K562 (cell line): ENCODE results near the gene CPEB1. TPM values are rescaled to one million over a fixed set of nuclear protein-coding genes. Genes with fewer than 3 reads are reported as not detected.

ENCODE experiments used
- BRF1 ChIP-seq: IDR thresholded peaks from 3 replicates; pipeline ENCODE4 v1.6.1; 2011; ENCODE audit warnings: borderline replicate concordance, mild to moderate bottlenecking; ENCODE audit not compliant: insufficient read length; ENCODE audit errors: extremely low read depth
- CBFB ChIP-seq: sonication (generic); formaldehyde crosslinking; IDR thresholded peaks from 2 replicates; pipeline ENCODE4 v1.4.0; 2020; ENCODE audit warnings: mild to moderate bottlenecking, missing genetic modification reagents
- EWSR1 ChIP-seq: fragments of 450-650 bp; IDR thresholded peaks from 2 replicates; pipeline ENCODE4 v1.6.1; 2018; ENCODE audit warnings: borderline replicate concordance, mild to moderate bottlenecking, low read depth, moderate library complexity; ENCODE audit not compliant: partially characterized antibody
- MEF2D ChIP-seq: conservative IDR thresholded peaks from 2 replicates; pipeline ENCODE4 v1.6.1; 2016; ENCODE audit warnings: low read depth, missing genetic modification characterization, missing compliant biosample characterization
- MYBL2 ChIP-seq, 2 experiments: fragments of 450-650 bp in 1 of 2; sonication (generic) in 1 of 2; formaldehyde crosslinking in 1 of 2; IDR thresholded peaks; 2 replicates each; pipeline versions ENCODE4 v1.6.1 to v1.8.1; 2017 to 2022; ENCODE audit warnings: borderline replicate concordance in 1 of 2, inconsistent platforms in 1 of 2, low read depth in 1 of 2, mild to moderate bottlenecking in 1 of 2, missing genetic modification reagents in 1 of 2, moderate library complexity in 1 of 2
- NBN ChIP-seq: fragments of 450-650 bp; IDR thresholded peaks from 2 replicates; pipeline ENCODE4 v1.6.1; 2016; ENCODE audit warnings: low read depth, mild to moderate bottlenecking
- NFATC3 ChIP-seq: fragments of 450-650 bp; IDR thresholded peaks from 2 replicates; pipeline ENCODE4 v1.6.1; 2017; ENCODE audit warnings: mild to moderate bottlenecking
- NRF1 ChIP-seq, 2 experiments: fragments of 450-650 bp; IDR thresholded peaks in 1 of 2; conservative IDR thresholded peaks in 1 of 2; 2 replicates each; pipeline ENCODE4 v1.6.1; 2014; ENCODE audit warnings: mild to moderate bottlenecking in 2 of 2
- PHF20 ChIP-seq: fragments of 450-650 bp; IDR thresholded peaks from 2 replicates; pipeline ENCODE4 v1.6.1; 2018; ENCODE audit not compliant: partially characterized antibody
- PPARD ChIP-seq: fragments of 250-450 bp; sonication (Bioruptor Pico); IDR thresholded peaks from 2 replicates; pipeline ENCODE4 v1.8.0; 2022; ENCODE audit warnings: inconsistent platforms, mild to moderate bottlenecking, moderate library complexity
- RB1 ChIP-seq: fragments of 450-650 bp; IDR thresholded peaks from 2 replicates; pipeline ENCODE4 v1.6.1; 2017; ENCODE audit warnings: low read depth, mild to moderate bottlenecking
- SP1 ChIP-seq: sonication (generic); formaldehyde crosslinking; IDR thresholded peaks from 2 replicates; pipeline ENCODE4 v1.8.1; 2022; ENCODE audit warnings: mild to moderate bottlenecking, missing genetic modification reagents
- SRSF9 ChIP-seq: fragments of 200-400 bp; formaldehyde crosslinking; IDR thresholded peaks from 2 replicates; pipeline ENCODE4 v1.6.1; 2017; ENCODE audit warnings: low read depth, low read length, borderline replicate concordance
- TCF3 ChIP-seq: sonication (generic); formaldehyde crosslinking; IDR thresholded peaks from 2 replicates; pipeline ENCODE4 v1.4.0; 2020; ENCODE audit warnings: mild to moderate bottlenecking, missing genetic modification reagents
- TEAD2 ChIP-seq: fragments of 450-650 bp; IDR thresholded peaks from 2 replicates; pipeline ENCODE4 v1.6.1; 2016; ENCODE audit warnings: missing genetic modification characterization, control low read depth, missing compliant biosample characterization
- YY1 ChIP-seq, 3 experiments: IDR thresholded peaks; 2 replicates each; pipeline ENCODE4 v1.6.1; 2011; ENCODE audit warnings: low read length in 2 of 3, mild to moderate bottlenecking in 2 of 3, moderate library complexity in 2 of 3, borderline replicate concordance in 1 of 3, control low read depth in 1 of 3, low read depth in 1 of 3; ENCODE audit not compliant: insufficient read depth in 3 of 3, insufficient replicate concordance in 2 of 3, control insufficient read depth in 1 of 3, insufficient read length in 1 of 3; ENCODE audit errors: extremely low read depth in 1 of 3
- ZC3H8 ChIP-seq: fragments of 450-650 bp; IDR thresholded peaks from 2 replicates; pipeline ENCODE4 v1.6.1; 2017
- ZNF143 ChIP-seq: sonication (generic); formaldehyde crosslinking; IDR thresholded peaks from 2 replicates; pipeline ENCODE4 v1.9.0; 2022; ENCODE audit warnings: mild to moderate bottlenecking, missing genetic modification reagents
- ZNF696 ChIP-seq: fragments of 250-450 bp; sonication (Bioruptor Pico); conservative IDR thresholded peaks from 2 replicates; pipeline ENCODE4 v1.4.0; 2020; ENCODE audit warnings: mild to moderate bottlenecking, moderate library complexity
- ZNF780A ChIP-seq: fragments of 250-450 bp; sonication (Bioruptor Pico); IDR thresholded peaks from 2 replicates; pipeline ENCODE4 v1.5.0; 2021; ENCODE audit warnings: mild to moderate bottlenecking
- polyA plus RNA-seq, 8 experiments: library from polyadenylated mRNA; depleted of rRNA in 4 of 8; stranded (reverse) in 5 of 8; unstranded in 3 of 8; fragments of >200 nt; fragmentation: Nextera tagmentation in 2 of 8; fragmentation: Illumina TruSeq in 1 of 8; extraction: Ambion mirVana in 2 of 8; extraction: Trizol in 1 of 8; gene quantifications; 2 replicates each; pipeline versions ENCODE4 v1.2.1 to v1.2.3, GENCODE V29; 2011 to 2014; ENCODE audit warnings: inconsistent platforms in 1 of 8, missing spikeins in 1 of 8
- total RNA-seq, 7 experiments: library from RNA; depleted of rRNA in 6 of 7; stranded (reverse); fragments of >200 nt in 6 of 7; fragmentation: Illumina TruSeq in 2 of 7; extraction: Trizol in 2 of 7; gene quantifications; 2 replicates each; pipeline versions ENCODE4 v1.2.1 to v1.2.3, GENCODE V29; 2011 to 2021; ENCODE audit warnings: low replicate concordance in 1 of 7
- TF ChIP-seq, protein P1 (sequence below): sonication (generic); formaldehyde crosslinking; IDR thresholded peaks from 2 replicates; pipeline ENCODE4 v1.8.1; 2022; ENCODE audit warnings: missing genetic modification reagents
- TF ChIP-seq, protein P2 (sequence below): fragments of 450-650 bp; conservative IDR thresholded peaks from 2 replicates; pipeline ENCODE4 v1.6.1; 2016; ENCODE audit warnings: missing genetic modification characterization, low read depth, mild to moderate bottlenecking, control low read depth, missing compliant biosample characterization
- TF ChIP-seq, protein P3 (sequence below): fragments of 250-450 bp; sonication (Bioruptor Pico); IDR thresholded peaks from 2 replicates; pipeline ENCODE4 v1.4.0; 2020
- TF ChIP-seq, protein P4 (sequence below): IDR thresholded peaks from 2 replicates; pipeline ENCODE4 v1.6.1; 2014; ENCODE audit warnings: antibody characterized with exemption

Gene CPEB1
- total and polyA plus RNA-seq, 9 of the 15 experiments (the other 6 are each of a cell fraction or from before 2014, with no cell fraction given), result 2.2 to 13.4 (median 9.7) TPM

DNA sequence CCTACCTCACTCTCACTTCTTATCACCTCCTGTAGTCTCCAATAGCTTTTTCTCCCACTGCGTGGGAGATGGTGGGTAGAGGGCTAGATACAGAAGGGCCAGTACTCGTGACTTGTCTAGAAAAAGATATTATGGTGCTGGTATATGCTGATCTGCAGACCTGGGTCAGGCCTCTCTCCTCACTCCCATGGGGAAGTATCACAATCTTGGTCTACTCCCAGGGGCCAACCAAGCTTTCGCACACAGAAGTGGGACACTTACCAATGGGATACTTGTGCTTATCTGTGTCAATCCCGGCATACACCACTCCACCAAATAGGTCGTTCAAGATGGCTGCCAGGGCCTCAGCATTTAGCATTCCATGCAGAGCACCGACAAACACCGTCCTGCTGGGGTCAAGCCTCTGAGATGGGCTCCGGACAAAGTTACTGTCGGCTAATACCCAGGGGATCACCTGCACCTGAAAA, 97.9 kb downstream of the CPEB1 start (continued):
- peak; percentile 11 to 81 (median 61) for TF ChIP-seq YY1 (IDR thresholded peaks at IDR 0.05; ENCODE audit: borderline replicate concordance in 1 of 3, control insufficient read depth in 1 of 3, extremely low read depth in 1 of 3, insufficient read depth in 3 of 3, insufficient read length in 1 of 3, insufficient replicate concordance in 2 of 3, low read depth in 1 of 3, low read length in 2 of 3)
- no peak for TF ChIP-seq NFATC3
- no peak for TF ChIP-seq SP1 (CRISPR knock-in tag)
- no peak; the same call in none of the 2 replicates for TF ChIP-seq MEF2D (tag)
- no peak for TF ChIP-seq CBFB (CRISPR knock-in tag)
- peak; percentile 49; the same call in 1 of the 2 replicates for TF ChIP-seq ZNF143 (CRISPR knock-in tag)
- TF ChIP-seq, protein P1, sequence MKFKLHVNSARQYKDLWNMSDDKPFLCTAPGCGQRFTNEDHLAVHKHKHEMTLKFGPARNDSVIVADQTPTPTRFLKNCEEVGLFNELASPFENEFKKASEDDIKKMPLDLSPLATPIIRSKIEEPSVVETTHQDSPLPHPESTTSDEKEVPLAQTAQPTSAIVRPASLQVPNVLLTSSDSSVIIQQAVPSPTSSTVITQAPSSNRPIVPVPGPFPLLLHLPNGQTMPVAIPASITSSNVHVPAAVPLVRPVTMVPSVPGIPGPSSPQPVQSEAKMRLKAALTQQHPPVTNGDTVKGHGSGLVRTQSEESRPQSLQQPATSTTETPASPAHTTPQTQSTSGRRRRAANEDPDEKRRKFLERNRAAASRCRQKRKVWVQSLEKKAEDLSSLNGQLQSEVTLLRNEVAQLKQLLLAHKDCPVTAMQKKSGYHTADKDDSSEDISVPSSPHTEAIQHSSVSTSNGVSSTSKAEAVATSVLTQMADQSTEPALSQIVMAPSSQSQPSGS, result no peak
- TF ChIP-seq BRF1, result no peak
- TF ChIP-seq ZNF780A (CRISPR knock-in tag), result no peak
- TF ChIP-seq PHF20, result no peak
- TF ChIP-seq, protein P2, sequence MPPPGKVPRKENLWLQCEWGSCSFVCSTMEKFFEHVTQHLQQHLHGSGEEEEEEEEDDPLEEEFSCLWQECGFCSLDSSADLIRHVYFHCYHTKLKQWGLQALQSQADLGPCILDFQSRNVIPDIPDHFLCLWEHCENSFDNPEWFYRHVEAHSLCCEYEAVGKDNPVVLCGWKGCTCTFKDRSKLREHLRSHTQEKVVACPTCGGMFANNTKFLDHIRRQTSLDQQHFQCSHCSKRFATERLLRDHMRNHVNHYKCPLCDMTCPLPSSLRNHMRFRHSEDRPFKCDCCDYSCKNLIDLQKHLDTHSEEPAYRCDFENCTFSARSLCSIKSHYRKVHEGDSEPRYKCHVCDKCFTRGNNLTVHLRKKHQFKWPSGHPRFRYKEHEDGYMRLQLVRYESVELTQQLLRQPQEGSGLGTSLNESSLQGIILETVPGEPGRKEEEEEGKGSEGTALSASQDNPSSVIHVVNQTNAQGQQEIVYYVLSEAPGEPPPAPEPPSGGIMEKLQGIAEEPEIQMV (tag), result peak; percentile 35; the same call in 1 of the 2 replicates
- TF ChIP-seq, protein P3, sequence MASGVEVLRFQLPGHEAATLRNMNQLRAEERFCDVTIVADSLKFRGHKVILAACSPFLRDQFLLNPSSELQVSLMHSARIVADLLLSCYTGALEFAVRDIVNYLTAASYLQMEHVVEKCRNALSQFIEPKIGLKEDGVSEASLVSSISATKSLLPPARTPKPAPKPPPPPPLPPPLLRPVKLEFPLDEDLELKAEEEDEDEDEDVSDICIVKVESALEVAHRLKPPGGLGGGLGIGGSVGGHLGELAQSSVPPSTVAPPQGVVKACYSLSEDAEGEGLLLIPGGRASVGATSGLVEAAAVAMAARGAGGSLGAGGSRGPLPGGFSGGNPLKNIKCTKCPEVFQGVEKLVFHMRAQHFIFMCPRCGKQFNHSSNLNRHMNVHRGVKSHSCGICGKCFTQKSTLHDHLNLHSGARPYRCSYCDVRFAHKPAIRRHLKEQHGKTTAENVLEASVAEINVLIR (CRISPR knock-in tag), result no peak
- TF ChIP-seq NRF1 (conservative IDR thresholded peaks at IDR 0.05 in 1 of 2, IDR thresholded peaks at IDR 0.05 in 1 of 2), result 0 out of 4 replicates have a peak, but pooled peaks of 1 of the 2 experiments have one; percentile 8
- TF ChIP-seq, protein P4, sequence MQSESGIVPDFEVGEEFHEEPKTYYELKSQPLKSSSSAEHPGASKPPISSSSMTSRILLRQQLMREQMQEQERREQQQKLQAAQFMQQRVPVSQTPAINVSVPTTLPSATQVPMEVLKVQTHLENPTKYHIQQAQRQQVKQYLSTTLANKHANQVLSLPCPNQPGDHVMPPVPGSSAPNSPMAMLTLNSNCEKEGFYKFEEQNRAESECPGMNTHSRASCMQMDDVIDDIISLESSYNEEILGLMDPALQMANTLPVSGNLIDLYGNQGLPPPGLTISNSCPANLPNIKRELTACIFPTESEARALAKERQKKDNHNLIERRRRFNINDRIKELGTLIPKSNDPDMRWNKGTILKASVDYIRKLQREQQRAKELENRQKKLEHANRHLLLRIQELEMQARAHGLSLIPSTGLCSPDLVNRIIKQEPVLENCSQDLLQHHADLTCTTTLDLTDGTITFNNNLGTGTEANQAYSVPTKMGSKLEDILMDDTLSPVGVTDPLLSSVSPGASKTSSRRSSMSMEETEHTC, result peak; percentile 50; the same call in 1 of the 2 replicates
- TF ChIP-seq ZC3H8, result no peak
- TF ChIP-seq PPARD, result no peak
- TF ChIP-seq ZNF696 (CRISPR knock-in tag), result no peak
- no peak for TF ChIP-seq RB1
- no peak for TF ChIP-seq TEAD2
- no peak for TF ChIP-seq MYBL2 (IDR thresholded peaks at IDR 0.05; ENCODE audit: low read depth)
- TF ChIP-seq MYBL2 (CRISPR knock-in tag; IDR thresholded peaks at IDR 0.05; ENCODE audit: borderline replicate concordance), result no peak
- peak; percentile 58 for TF ChIP-seq TCF3
- no peak for TF ChIP-seq NBN
- TF ChIP-seq SRSF9, result no peak
- TF ChIP-seq EWSR1, result no peak
